SK-N-SH (cell line): Measurements from ENCODE around the gene HECTD4. TPM values are rescaled to one million over a fixed set of nuclear protein-coding genes. Genes with fewer than 3 reads are reported as not detected.

ENCODE experiments used
- CTCF ChIA-PET: fragments of 300-600, 350-600 bp; formaldehyde crosslinking; extraction: SDS; loops from one replicate; lab custom pipeline; 2021; lab: Yijun Ruan, JAX
- POLR2A ChIA-PET: fragments of 350-600 bp; sonication (Branson Sonifier 250); formaldehyde crosslinking; extraction: SDS; loops from one replicate; lab custom pipeline; 2020; ENCODE audit warnings: antibody characterized with exemption, inconsistent platforms; lab: Yijun Ruan, JAX
- DNase-seq: peaks from one replicate; pipeline ENCODE4 v3.0.0; 2012
- H2AFZ ChIP-seq: fragments of 200-600 bp; sonication (generic); 2 replicates; pipeline ENCODE4 v1.8.1; 2016; ENCODE audit warnings: antibody characterized with exemption, mild to moderate bottlenecking, low read depth
- H3F3A ChIP-seq: fragments of 200-600 bp; sonication (generic); replicated peaks from 2 replicates; pipeline ENCODE3; 2016; ENCODE audit warnings: antibody characterized with exemption, mild to moderate bottlenecking; ENCODE audit not compliant: insufficient read depth
- H3K27ac ChIP-seq, 2 experiments: fragments of 200-500 bp in 1 of 2; fragments of 200-600 bp in 1 of 2; sonication (Bioruptor generic) in 1 of 2; sonication (generic), shearing (Covaris generic) in 1 of 2; 2 replicates each; pipeline versions ENCODE4 v1.5.1 to v1.6.1; 2014 to 2016; ENCODE audit warnings: low read depth in 2 of 2, inconsistent platforms in 1 of 2, low read length in 1 of 2, mild to moderate bottlenecking in 1 of 2, mixed read lengths in 1 of 2
- H3K27me3 ChIP-seq: fragments of 200-600 bp; sonication (generic), shearing (Covaris generic); 2 replicates; pipeline ENCODE4 v1.6.1; 2016; ENCODE audit warnings: mixed run types; ENCODE audit not compliant: insufficient read depth
- H3K36me3 ChIP-seq, 2 experiments: fragments of 200-500 bp in 1 of 2; fragments of 200-600 bp in 1 of 2; sonication (Bioruptor generic) in 1 of 2; sonication (generic) in 1 of 2; replicated peaks in 1 of 2; 2 replicates each; pipeline versions ENCODE3 to v1.5.1; 2014 to 2016; ENCODE audit warnings: low read length in 1 of 2, mild to moderate bottlenecking in 1 of 2; ENCODE audit not compliant: insufficient read depth in 2 of 2, control insufficient read depth in 1 of 2
- H3K4me1 ChIP-seq, 2 experiments: fragments of 200-500 bp in 1 of 2; fragments of 200-600 bp in 1 of 2; sonication (Bioruptor generic) in 1 of 2; sonication (generic), shearing (Covaris generic) in 1 of 2; 2 replicates each; pipeline versions ENCODE4 v1.5.1 to v1.6.1; 2014 to 2016; ENCODE audit warnings: low read depth in 1 of 2, low read length in 1 of 2, mixed run types in 1 of 2; ENCODE audit not compliant: insufficient read depth in 2 of 2, control insufficient read depth in 1 of 2
- H3K4me2 ChIP-seq: fragments of 200-600 bp; sonication (generic), shearing (Covaris generic); 2 replicates; pipeline ENCODE4 v1.6.1; 2017; ENCODE audit warnings: mixed run types
- H3K4me3 ChIP-seq, 2 experiments: fragments of 200-500 bp in 1 of 2; fragments of 200-600 bp in 1 of 2; sonication (Bioruptor generic) in 1 of 2; sonication (generic), shearing (Covaris generic) in 1 of 2; 2 replicates each; pipeline versions ENCODE4 v1.5.1 to v1.8.1; 2014 to 2016; ENCODE audit warnings: low read depth in 2 of 2, inconsistent platforms in 1 of 2, low read length in 1 of 2, mild to moderate bottlenecking in 1 of 2, mixed read lengths in 1 of 2, moderate library complexity in 1 of 2
- H3K79me2 ChIP-seq: fragments of 200-600 bp; sonication (generic); 2 replicates; pipeline ENCODE4 v1.8.1; 2017; ENCODE audit warnings: mild to moderate bottlenecking; ENCODE audit not compliant: insufficient read depth
- H3K9ac ChIP-seq: fragments of 200-600 bp; sonication (generic); 2 replicates; pipeline ENCODE4 v1.6.1; 2017; ENCODE audit warnings: mixed run types
- H3K9me2 ChIP-seq: fragments of 200-600 bp; sonication (generic); 2 replicates; pipeline ENCODE4 v1.6.1; 2017; ENCODE audit warnings: mixed run types
- H3K9me3 ChIP-seq: fragments of 200-600 bp; sonication (generic); 2 replicates; pipeline ENCODE4 v1.6.1; 2017; ENCODE audit warnings: mixed run types, mild to moderate bottlenecking, moderate library complexity
- H4K20me1 ChIP-seq: fragments of 200-600 bp; sonication (generic); 2 replicates; pipeline ENCODE4 v1.6.1; 2017; ENCODE audit warnings: mild to moderate bottlenecking, mixed run types; ENCODE audit not compliant: insufficient read depth
- CHD2 ChIP-seq: fragments of 150-350 bp; IDR thresholded peaks from 2 replicates; pipeline ENCODE4 v1.6.1; 2018; ENCODE audit warnings: low read length; ENCODE audit not compliant: partially characterized antibody
- CTCF ChIP-seq: fragments of 200-600 bp; sonication (generic); IDR thresholded peaks from 2 replicates; pipeline ENCODE4 v1.6.1; 2017; ENCODE audit warnings: antibody characterized with exemption, mild to moderate bottlenecking, moderate library complexity
- ELF1 ChIP-seq: IDR thresholded peaks from 2 replicates; pipeline ENCODE4 v1.4.0; 2012
- EP300 ChIP-seq, 2 experiments: IDR thresholded peaks; 2 replicates each; pipeline versions ENCODE4 v1.4.0 to v1.6.1; 2012; ENCODE audit warnings: borderline replicate concordance in 1 of 2, low read depth in 1 of 2, low read length in 1 of 2
- EZH2phosphoT487 ChIP-seq: fragments of 200-600 bp; sonication (generic); IDR thresholded peaks from 2 replicates; pipeline ENCODE4 v1.6.1; 2017; ENCODE audit warnings: low read depth, mixed run types, mild to moderate bottlenecking, antibody characterized with exemption, moderate library complexity, borderline replicate concordance
- FOSL2 ChIP-seq: IDR thresholded peaks from 2 replicates; pipeline ENCODE4 v1.4.0; 2012; ENCODE audit warnings: low read depth, mild to moderate bottlenecking, moderate library complexity, borderline replicate concordance
- FOXM1 ChIP-seq: IDR thresholded peaks from 2 replicates; pipeline ENCODE4 v1.4.0; 2012; ENCODE audit warnings: low read depth, mild to moderate bottlenecking
- GABPA ChIP-seq: IDR thresholded peaks from 2 replicates; pipeline ENCODE4 v1.4.0; 2012; ENCODE audit warnings: low read depth, mild to moderate bottlenecking
- JUND ChIP-seq: IDR thresholded peaks from 2 replicates; pipeline ENCODE4 v1.4.0; 2012
- MXI1 ChIP-seq: IDR thresholded peaks from 2 replicates; pipeline ENCODE4 v1.6.1; 2012; ENCODE audit warnings: mild to moderate bottlenecking, low read depth, low read length, improper control_type of control experiment
- NRF1 ChIP-seq: IDR thresholded peaks from 2 replicates; pipeline ENCODE4 v1.6.1; 2012; ENCODE audit warnings: low read depth, mild to moderate bottlenecking, low read length
- RXRA ChIP-seq: IDR thresholded peaks from 2 replicates; pipeline ENCODE4 v1.4.0; 2012; ENCODE audit warnings: low read depth, mild to moderate bottlenecking, borderline replicate concordance
- SIN3A ChIP-seq: IDR thresholded peaks from 2 replicates; pipeline ENCODE4 v1.6.1; 2012; ENCODE audit warnings: low read depth, mild to moderate bottlenecking, low read length, moderate library complexity, borderline replicate concordance
- SMC3 ChIP-seq: IDR thresholded peaks from 2 replicates; pipeline ENCODE4 v1.6.1; 2012; ENCODE audit warnings: low read depth, low read length, improper control_type of control experiment
- TCF12 ChIP-seq: IDR thresholded peaks from 2 replicates; pipeline ENCODE4 v1.4.0; 2012
- TEAD4 ChIP-seq: IDR thresholded peaks from 2 replicates; pipeline ENCODE4 v1.4.0; 2012; ENCODE audit warnings: mild to moderate bottlenecking, borderline replicate concordance; ENCODE audit not compliant: insufficient read depth
- USF2 ChIP-seq: fragments of 150-350 bp; IDR thresholded peaks from 2 replicates; pipeline ENCODE4 v1.6.1; 2017; ENCODE audit warnings: antibody characterized with exemption, low read length, low read depth, borderline replicate concordance
- ZBTB33 ChIP-seq: IDR thresholded peaks from 2 replicates; pipeline ENCODE4 v1.4.0; 2012; ENCODE audit warnings: low read depth, borderline replicate concordance
- WGBS: methylation state at CpG from one replicate; pipeline ENCODE4 v1.1.6; 2017; ENCODE audit warnings: low lambda C conversion rate; 5-methylcytosine and 5-hydroxymethylcytosine counted together
- polyA plus RNA-seq, 3 experiments: library from polyadenylated mRNA; depleted of rRNA; stranded (reverse); fragments of >200 nt; gene quantifications; 2 replicates each; pipeline ENCODE4 v1.2.3, GENCODE V29; 2012

HECTD4 gene
- polyA plus RNA-seq, 1 of the 3 experiments (the other 2 are of a cell fraction), result 14.6 TPM

GRCh38 chr12:112243255-112244110, 138.7 kb downstream of the HECTD4 start (continued):
- TF ChIP-seq USF2 (no peak), FOXM1 (no peak), MXI1 (no peak)
- TF ChIP-seq, all 33 proteins: peak for 0

- Histone ChIP-seq H3K79me2 (no peaks in the 10 kb centered on the region), H2AFZ (no peak overlapping the region), H3K4me2 (no peak overlapping the region), H3K9me3 (no peaks in the 10 kb centered on the region), H3K4me3 (no peak overlapping the region), H3K27ac (no peak overlapping the region), H3K9me2 (no peaks in the 10 kb centered on the region), H3K4me1 (no peaks in the 10 kb centered on the region), H4K20me1 (no peaks in the 10 kb centered on the region), H3K9ac (no peak overlapping the region), H3F3A (no peaks in the 10 kb centered on the region), H3K27me3 (no peaks in the 10 kb centered on the region), H3K36me3 (peaks cover 44 to 52% of the 10 kb centered on the region in 2 experiments)
- no peak for TF ChIP-seq EP300 (IDR thresholded peaks at IDR 0.05; ENCODE audit: borderline replicate concordance in 1 of 2, low read depth in 1 of 2, low read length in 1 of 2)
- WGBS, result 81% methylated on average over 3 of the region's 3 CpGs
- ChIA-PET POLR2A (no interaction called here), CTCF (interaction anchor here (1.0 to 1.5 kb wide), 2 partner anchors 18 to 43 kb away, joined by 3 to 4 read pairs; no protein-coding TSS in a partner anchor)
- DNase-seq, result no peak
These were observed 141.1 kb downstream of the HECTD4 start for GRCh38 chr12:112241176-112241575.

GRCh38 chr12:112239881-112240280, 142.3 kb downstream of the HECTD4 start:
- TF ChIP-seq EZH2phosphoT487 (no peak), FOXM1 (no peak), EP300 (IDR thresholded peaks at IDR 0.05; ENCODE audit: borderline replicate concordance in 1 of 2, low read depth in 1 of 2, low read length in 1 of 2) (no peak), JUND (no peak), ZBTB33 (no peak), CHD2 (no peak), TEAD4 (no peak), ELF1 (no peak), NRF1 (no peak), FOSL2 (no peak), CTCF (no peak), SIN3A (no peak), USF2 (no peak), TCF12 (no peak), RXRA (no peak), GABPA (no peak), SMC3 (no peak)

More at GRCh38 chr12:112239881-112240280, 142.3 kb downstream of the HECTD4 start:
- no peaks in the 10 kb centered on the region for H3K27me3 ChIP-seq
- 96% methylated on average over 6 of the region's 6 CpGs for WGBS
- H3K4me1 ChIP-seq, result no peaks in the 10 kb centered on the region
- ChIA-PET CTCF (no interaction called here), POLR2A (no interaction called here)
- no peaks in the 10 kb centered on the region for H3F3A ChIP-seq
- no peak overlapping the region for H3K27ac ChIP-seq
- no peaks in the 10 kb centered on the region for H4K20me1 ChIP-seq
- no peaks in the 10 kb centered on the region for H3K79me2 ChIP-seq
- no peaks in the 10 kb centered on the region for H3K9me3 ChIP-seq
- no peaks in the 10 kb centered on the region for H3K9me2 ChIP-seq
- no peak overlapping the region for H3K4me3 ChIP-seq
- H3K9ac ChIP-seq, result no peak overlapping the region
- no peak for DNase-seq
- H3K4me2 ChIP-seq, result no peak overlapping the region
- H2AFZ ChIP-seq, result no peak overlapping the region
- H3K36me3 ChIP-seq, result peaks cover 46 to 60% of the 10 kb centered on the region in 2 experiments
